ENCODE data around the gene PCDHGB1.
"Not testable (repeated sequence)": the region's sequence is repeated elsewhere in the genome, so short reads cannot be mapped to it uniquely, and the experiment has no call there.

The PCDHGB1 gene

GRCh38 chr5:141349917-141350619, at the start of gene PCDHGB1:
PCDHGB1 (plus strand) TSS chr5:141350099; CDS start chr5:141350261, 162 bp downstream.
- DNase-seq = peak; percentile 48

GRCh38 chr5:141303756-141304155, 46.1 kb upstream of the PCDHGB1 start, which contains the start of gene SLC25A2:
SLC25A2 (minus strand) TSS chr5:141304049; CDS start chr5:141303865, 184 bp downstream.
- DNase-seq = no peak

GRCh38 chr5:141306630-141307029, 43.3 kb upstream of the PCDHGB1 start:
- DNase-seq = no peak

- no peak for DNase-seq
Measured at GRCh38 chr5:141313711-141314110, 36.2 kb upstream of the PCDHGB1 start.

GRCh38 chr5:141316963-141317362, 32.9 kb upstream of the PCDHGB1 start:
- not testable (repeated sequence) for DNase-seq

- DNase-seq = no peak
Measured at GRCh38 chr5:141319202-141319601, 30.7 kb upstream of the PCDHGB1 start.

GRCh38 chr5:141319699-141320098, 30.2 kb upstream of the PCDHGB1 start:
- DNase-seq = no peak

GRCh38 chr5:141320225-141321169, 29.4 kb upstream of the PCDHGB1 start, which contains the start of gene TAF7:
TAF7 (minus strand) TSS chr5:141320784; CDS start chr5:141320044, 740 bp downstream.
- DNase-seq = peak; percentile 92

- no peak for DNase-seq
Measured at GRCh38 chr5:141322261-141322660, 27.6 kb upstream of the PCDHGB1 start.

- peak; percentile 78 for DNase-seq
Measured at GRCh38 chr5:141326088-141326854, 23.6 kb upstream of the PCDHGB1 start.

- no peak for DNase-seq
Measured at GRCh38 chr5:141328231-141328630, 21.7 kb upstream of the PCDHGB1 start.

- peak; percentile 25 for DNase-seq
Measured at GRCh38 chr5:141330299-141331080, 19.4 kb upstream of the PCDHGB1 start, which contains the start of gene PCDHGA1. PCDHGA1 (plus strand) TSS chr5:141330514.

- DNase-seq = not testable (repeated sequence)
Measured at GRCh38 chr5:141332571-141332970, 17.3 kb upstream of the PCDHGB1 start.

- DNase-seq = no peak
Measured at GRCh38 chr5:141338538-141339306, 11.2 kb upstream of the PCDHGB1 start, which contains the start of gene PCDHGA2. PCDHGA2 (plus strand) TSS chr5:141338760.

GRCh38 chr5:141340781-141341354, 9.0 kb upstream of the PCDHGB1 start:
- not testable (repeated sequence) for DNase-seq

- no peak for DNase-seq
Measured at GRCh38 chr5:141342773-141343172, 7.1 kb upstream of the PCDHGB1 start.

GRCh38 chr5:141343242-141343952, 6.5 kb upstream of the PCDHGB1 start, which contains the start of gene PCDHGA3:
PCDHGA3 (plus strand) TSS chr5:141343829; CDS start chr5:141344034, 205 bp downstream.
- DNase-seq = no peak

- no peak for DNase-seq
Measured at GRCh38 chr5:141343953-141344463, 5.9 kb upstream of the PCDHGB1 start.

GRCh38 chr5:141345327-141345726, 4.6 kb upstream of the PCDHGB1 start:
- DNase-seq = no peak
